ENCODE results near the gene CIRBP.
"Not testable (repeated sequence)": the region's sequence is repeated elsewhere in the genome, so short reads cannot be mapped to it uniquely, and the experiment has no call there.

DNA sequence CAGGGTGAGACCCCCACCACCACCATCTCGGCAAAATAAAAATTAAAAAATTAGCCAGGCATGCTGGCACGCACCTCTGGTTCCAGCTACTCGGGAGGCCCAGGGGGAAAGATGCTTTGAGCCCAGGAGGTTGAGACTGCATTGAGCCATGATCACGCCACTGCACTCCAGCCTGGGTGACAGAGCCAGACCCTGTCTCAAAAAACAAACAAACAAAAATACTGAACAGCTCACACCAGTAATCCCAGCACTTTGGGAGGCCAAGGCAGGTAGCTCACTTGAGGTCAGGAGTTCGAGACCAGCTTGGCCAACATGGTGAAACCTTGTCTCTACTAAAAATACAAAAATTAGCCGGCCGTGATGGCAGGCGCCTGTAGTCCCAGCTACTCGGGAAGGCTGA, 36.2 kb downstream of the CIRBP start:
- TF ChIP-seq ZNF274 (IDR thresholded peaks at IDR 0.05; ENCODE audit: low read depth, low read length); SUZ12 (IDR thresholded peaks at IDR 0.05; ENCODE audit: extremely low read depth, insufficient read depth, insufficient read length); YY1 (IDR thresholded peaks at IDR 0.05; ENCODE audit: insufficient read depth, insufficient read length): not testable (repeated sequence)
